PC-9 (cell line): ENCODE data around the gene NFKB1.

ENCODE experiments used
- EZH2 ChIP-seq: fragments of 200-600 bp; sonication (generic); IDR thresholded peaks from 2 replicates; pipeline ENCODE4 v1.8.0; 2017; ENCODE audit warnings: antibody characterized with exemption, low read depth
- TF ChIP-seq, protein P1 (sequence below): fragments of 200-600 bp; sonication (generic); conservative IDR thresholded peaks from 2 replicates; pipeline ENCODE4 v1.6.1; 2017; ENCODE audit warnings: mixed run types, antibody characterized with exemption, mild to moderate bottlenecking, moderate library complexity

DNA sequence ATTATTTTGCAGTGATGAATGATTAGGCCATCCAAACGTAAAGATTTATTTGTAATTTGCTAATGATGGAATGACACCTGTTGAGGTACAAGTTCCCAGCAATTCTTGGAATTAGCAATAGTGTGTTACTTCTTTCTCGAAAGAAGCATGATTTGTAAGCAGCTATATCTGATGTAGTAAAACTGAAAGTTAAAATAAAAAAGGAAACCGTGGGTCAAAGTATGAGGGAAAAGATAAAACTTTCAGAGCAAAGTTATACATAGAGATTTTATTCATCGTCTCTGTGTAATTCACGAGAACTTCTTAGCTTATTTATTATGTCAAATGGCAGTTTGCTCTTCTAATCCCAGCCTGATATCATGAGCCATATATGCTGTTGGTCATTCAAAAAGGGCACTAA, 59.0 kb downstream of the NFKB1 start:
- TF ChIP-seq, protein P1, sequence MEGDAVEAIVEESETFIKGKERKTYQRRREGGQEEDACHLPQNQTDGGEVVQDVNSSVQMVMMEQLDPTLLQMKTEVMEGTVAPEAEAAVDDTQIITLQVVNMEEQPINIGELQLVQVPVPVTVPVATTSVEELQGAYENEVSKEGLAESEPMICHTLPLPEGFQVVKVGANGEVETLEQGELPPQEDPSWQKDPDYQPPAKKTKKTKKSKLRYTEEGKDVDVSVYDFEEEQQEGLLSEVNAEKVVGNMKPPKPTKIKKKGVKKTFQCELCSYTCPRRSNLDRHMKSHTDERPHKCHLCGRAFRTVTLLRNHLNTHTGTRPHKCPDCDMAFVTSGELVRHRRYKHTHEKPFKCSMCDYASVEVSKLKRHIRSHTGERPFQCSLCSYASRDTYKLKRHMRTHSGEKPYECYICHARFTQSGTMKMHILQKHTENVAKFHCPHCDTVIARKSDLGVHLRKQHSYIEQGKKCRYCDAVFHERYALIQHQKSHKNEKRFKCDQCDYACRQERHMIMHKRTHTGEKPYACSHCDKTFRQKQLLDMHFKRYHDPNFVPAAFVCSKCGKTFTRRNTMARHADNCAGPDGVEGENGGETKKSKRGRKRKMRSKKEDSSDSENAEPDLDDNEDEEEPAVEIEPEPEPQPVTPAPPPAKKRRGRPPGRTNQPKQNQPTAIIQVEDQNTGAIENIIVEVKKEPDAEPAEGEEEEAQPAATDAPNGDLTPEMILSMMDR, result no peak
- no peak for TF ChIP-seq EZH2
